Gastrocnemius medialis (tissue), 4 donors: ENCODE data around the gene MS4A15.

ENCODE experiments used
- CTCF ChIP-seq, 5 experiments: fragments of 450-650 bp in 3 of 5; fragments of 200-600 bp in 2 of 5; sonication (generic) in 2 of 5; IDR thresholded peaks in 4 of 5; conservative IDR thresholded peaks in 1 of 5; 1 replicate in 4 of 5; 2 replicates in 1 of 5; pipeline ENCODE4 v1.5.1; 2016 to 2019; ENCODE audit warnings: antibody characterized with exemption in 5 of 5, mild to moderate bottlenecking in 3 of 5, moderate library complexity in 3 of 5
- POLR2A ChIP-seq, 2 donors: fragments of 450-650 bp; IDR thresholded peaks; one replicate each; pipeline ENCODE4 v1.6.1; 2017; ENCODE audit warnings: antibody characterized with exemption in 2 of 2, mild to moderate bottlenecking in 2 of 2, moderate library complexity in 2 of 2

GRCh38 chr11:60797846-60798630, 41.4 kb downstream of the MS4A15 start:
- TF ChIP-seq CTCF (IDR thresholded peaks at IDR 0.05 in 4 of 5, conservative IDR thresholded peaks at IDR 0.05 in 1 of 5) (no peak), POLR2A (IDR thresholded peaks at IDR 0.05) (no peak)
